Esophagus muscularis mucosa (tissue), 4 donors: ENCODE results near the gene KCTD5. TPM values are rescaled to one million over a fixed set of nuclear protein-coding genes. Genes with fewer than 3 reads are reported as not detected.
"Not testable (repeated sequence)": the region's sequence is repeated elsewhere in the genome, so short reads cannot be mapped to it uniquely, and the experiment has no call there.

Experiments
- DNase-seq: peaks from one replicate; pipeline ENCODE4 v3.0.0-alpha.2; 2017; ENCODE audit errors: extremely low spot score
- H3K27ac ChIP-seq, 4 donors: fragments of 200-600 bp; sonication (generic); replicated peaks in 1 of 4; 1 replicate in 3 of 4; 2 replicates in 1 of 4; pipeline ENCODE4 v1.5.1; 2016 to 2019; ENCODE audit warnings: mild to moderate bottlenecking in 1 of 4
- H3K27me3 ChIP-seq, 4 donors: fragments of 200-600 bp; sonication (generic); one replicate each; pipeline versions ENCODE4 v1.5.1 to v1.6.0; 2016 to 2019
- H3K36me3 ChIP-seq, 4 donors: fragments of 200-600 bp; sonication (generic); one replicate each; pipeline ENCODE4 v1.5.1; 2016 to 2019
- H3K4me1 ChIP-seq, 4 donors: fragments of 200-600 bp; sonication (generic); one replicate each; pipeline ENCODE4 v1.5.1; 2016 to 2019
- H3K4me3 ChIP-seq, 4 donors: fragments of 200-600 bp; sonication (generic); 1 replicate in 2 of 4; 2 replicates in 2 of 4; pipeline ENCODE4 v1.5.1; 2016 to 2019; ENCODE audit warnings: mild to moderate bottlenecking in 4 of 4, moderate library complexity in 1 of 4
- H3K9me3 ChIP-seq, 4 donors: fragments of 200-600 bp; sonication (generic); 1 replicate in 3 of 4; 2 replicates in 1 of 4; pipeline ENCODE4 v1.5.1; 2016 to 2019
- CTCF ChIP-seq, 3 experiments: fragments of 200-600 bp in 2 of 3; fragments of 450-650 bp in 1 of 3; sonication (generic) in 2 of 3; IDR thresholded peaks; one replicate each; pipeline ENCODE4 v1.5.1; 2017 to 2019; ENCODE audit warnings: antibody characterized with exemption in 3 of 3, mild to moderate bottlenecking in 2 of 3, moderate library complexity in 1 of 3
- EP300 ChIP-seq: sonication (generic); formaldehyde crosslinking; IDR thresholded peaks from one replicate; pipeline ENCODE4 v1.6.1; 2017; ENCODE audit warnings: antibody characterized with exemption
- POLR2A ChIP-seq: fragments of 450-650 bp; IDR thresholded peaks from one replicate; pipeline ENCODE4 v1.6.1; 2017; ENCODE audit warnings: antibody characterized with exemption, moderate library complexity, mild to moderate bottlenecking, low read depth
- POLR2AphosphoS5 ChIP-seq, 2 donors: sonication (generic); formaldehyde crosslinking; IDR thresholded peaks; one replicate each; pipeline ENCODE4 v1.6.1; 2017; ENCODE audit warnings: antibody characterized with exemption in 2 of 2
- WGBS: methylation state at CpG from one replicate; pipeline ENCODE4 v1.1.5; 2018; 5-methylcytosine and 5-hydroxymethylcytosine counted together
- intact Hi-C: fragments of 100-400 bp; cut with DNase I; formaldehyde crosslinking; loops from one replicate; pipeline ENCODE4 v1.15.1; 2023
- total RNA-seq, 4 donors: library from RNA; depleted of rRNA; stranded (reverse); fragments of >200 nt; gene quantifications; one replicate each; pipeline versions ENCODE4 v1.1.0 to v1.2.1, GENCODE V29; 2016

KCTD5 gene
- total RNA-seq, 4 donors from 2014 or later, result 9.1 to 22.1 (median 15.7) TPM

GRCh38 chr16:2691491-2692248, 9.3 kb downstream of the KCTD5 start:
- Histone ChIP-seq H3K27ac (peak overlapping the region in 3 of 4 donors; percentile 42 to 65 (median 63)), H3K27me3 (no peaks in the 10 kb centered on the region), H3K4me1 (peaks cover 22 to 50% (median 34%) of the 10 kb centered on the region in 4 donors), H3K9me3 (no peaks in the 10 kb centered on the region), H3K36me3 (peaks cover under 1 to 28% (median 18%) of the 10 kb centered on the region in 4 donors), H3K4me3 (no peak overlapping the region)
- intact Hi-C loops, result no loop called here
- TF ChIP-seq EP300, result no peak
- TF ChIP-seq POLR2A, result no peak
- no peak for TF ChIP-seq POLR2AphosphoS5 (IDR thresholded peaks at IDR 0.05)
- no peak for TF ChIP-seq CTCF (IDR thresholded peaks at IDR 0.05)
- WGBS, result 88% methylated on average over 12 of the region's 29 CpGs
- DNase-seq, result no peak

GRCh38 chr16:2692251-2692947, 10.1 kb downstream of the KCTD5 start:
- Histone ChIP-seq H3K27me3 (no peaks in the 10 kb centered on the region), H3K9me3 (no peaks in the 10 kb centered on the region), H3K36me3 (peaks cover 8 to 36% (median 25%) of the 10 kb centered on the region in 4 donors), H3K4me1 (peaks cover 22 to 44% (median 33%) of the 10 kb centered on the region in 4 donors), H3K4me3 (peak overlapping the region in 1 of 4 donors; percentile 14), H3K27ac (peak overlapping the region in 3 of 4 donors; percentile 42 to 65 (median 63))
- TF ChIP-seq POLR2AphosphoS5 (IDR thresholded peaks at IDR 0.05) (no peak), CTCF (IDR thresholded peaks at IDR 0.05) (no peak), EP300 (no peak), POLR2A (no peak)
- intact Hi-C loops, result no loop called here
- 65% methylated on average over 8 of the region's 14 CpGs for WGBS
- no peak for DNase-seq

- intact Hi-C loops, result no loop called here
- Histone ChIP-seq H3K36me3 (peaks cover 15 to 43% (median 32%) of the 10 kb centered on the region in 4 donors), H3K4me3 (peak overlapping the region in 1 of 4 donors; percentile 14), H3K9me3 (no peaks in the 10 kb centered on the region), H3K27ac (peak overlapping the region in 3 of 4 donors; percentile 42 to 65 (median 63)), H3K4me1 (peaks cover 22 to 38% (median 30%) of the 10 kb centered on the region in 4 donors), H3K27me3 (no peaks in the 10 kb centered on the region)
- DNase-seq, result no peak
- TF ChIP-seq POLR2AphosphoS5 (IDR thresholded peaks at IDR 0.05) (no peak), CTCF (IDR thresholded peaks at IDR 0.05) (no peak), POLR2A (no peak), EP300 (no peak)
- 93% methylated on average over 5 of the region's 24 CpGs for WGBS
Observed at GRCh38 chr16:2692948-2693651, 10.8 kb downstream of the KCTD5 start.

- H3K4me3 ChIP-seq, H3K27me3 ChIP-seq, DNase-seq, intact Hi-C loops, H3K27ac ChIP-seq, H3K9me3 ChIP-seq: not testable (repeated sequence)
- WGBS, result 95% methylated on average over 17 of the region's 37 CpGs
- H3K36me3 ChIP-seq, result peaks cover 28 to 59% (median 57%) of the 10 kb centered on the region in 4 donors
- H3K4me1 ChIP-seq, result peaks cover 13 to 19% (median 19%) of the 10 kb centered on the region in 4 donors
Observed at GRCh38 chr16:2696601-2697250, 14.4 kb downstream of the KCTD5 start.
